Measurements from ENCODE around the gene CDH23.

The CDH23 gene

DNA sequence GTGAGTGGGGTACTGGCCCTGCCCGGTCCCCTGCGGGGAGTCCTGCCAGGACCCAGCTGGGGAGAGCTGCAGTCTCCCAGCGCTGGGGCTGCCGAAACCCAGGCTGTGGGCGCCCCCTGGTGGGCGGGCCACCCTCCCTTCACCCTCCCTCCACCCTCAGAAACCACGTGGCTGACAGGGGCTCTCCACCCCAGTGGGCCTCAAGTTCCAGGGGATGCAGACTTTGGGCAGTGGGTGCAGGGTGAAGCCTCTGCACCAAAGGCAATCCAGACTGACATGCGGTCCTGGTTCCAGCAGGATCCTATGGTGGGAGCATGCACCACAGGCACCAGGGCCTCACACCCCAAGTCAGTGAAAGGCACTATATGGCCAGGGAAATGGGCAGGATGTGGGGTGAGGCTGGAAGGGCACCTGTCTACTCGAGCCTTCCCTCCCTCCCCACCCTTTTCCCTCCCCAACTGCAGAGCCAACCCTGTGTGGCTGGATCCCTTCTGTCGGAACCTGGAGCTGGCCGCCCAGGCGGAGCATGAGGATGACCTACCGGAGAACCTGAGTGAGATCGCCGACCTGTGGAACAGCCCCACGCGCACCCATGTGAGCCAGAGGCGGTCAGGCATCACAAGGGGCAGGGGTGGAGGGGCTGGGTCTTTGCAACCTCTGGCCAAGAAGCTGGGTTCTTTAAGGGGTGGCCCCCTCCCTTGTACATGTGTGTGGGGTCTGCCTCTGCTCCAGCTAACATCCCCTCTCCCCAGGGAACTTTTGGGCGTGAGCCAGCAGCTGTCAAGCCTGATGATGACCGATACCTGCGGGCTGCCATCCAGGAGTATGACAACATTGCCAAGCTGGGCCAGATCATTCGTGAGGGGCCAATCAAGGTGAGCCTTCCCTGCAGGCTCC, 415.5 kb downstream of the CDH23 start:
- intact Hi-C loops (cut with DNase I): loop anchor here (10.0 kb wide), 1 partner anchor 497 kb away; the partner anchor contains the start of gene SLC29A3

DNA sequence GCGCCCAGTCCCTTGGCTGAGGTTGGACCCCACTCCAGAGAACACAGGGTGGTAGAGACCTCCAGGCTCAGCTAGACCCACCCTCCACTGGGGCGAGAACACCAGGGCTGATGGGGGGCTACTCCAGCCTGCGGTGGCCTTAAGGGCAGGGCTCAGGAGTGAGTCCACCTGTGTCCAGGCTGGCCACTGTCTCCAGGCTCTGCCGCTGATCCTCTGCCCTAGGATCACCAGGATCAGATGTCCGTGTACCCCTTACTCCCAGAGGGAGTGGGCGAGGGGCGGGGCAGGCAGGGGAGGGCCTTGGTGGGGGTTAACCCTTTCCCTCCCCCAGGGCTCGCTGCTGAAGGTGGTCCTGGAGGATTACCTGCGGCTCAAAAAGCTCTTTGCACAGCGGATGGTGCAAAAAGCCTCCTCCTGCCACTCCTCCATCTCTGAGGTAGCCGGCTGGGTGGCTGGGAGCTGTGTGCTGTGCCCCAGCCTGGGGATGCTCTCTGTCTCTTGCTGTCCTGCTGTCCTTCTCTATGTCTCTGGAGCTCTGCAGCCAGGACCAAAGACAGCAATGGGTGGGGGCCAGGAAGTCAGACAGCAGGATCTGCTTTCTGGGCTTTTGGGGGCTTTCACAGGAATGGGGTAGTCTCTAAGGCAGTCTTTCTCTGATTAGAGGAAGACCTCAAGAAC, 416.3 kb downstream of the CDH23 start:
- intact Hi-C loops (cut with DNase I): loop anchor here (10.0 kb wide), 1 partner anchor 498 kb away; the partner anchor contains the start of gene SLC29A3
- DNase-seq: no peak

More for the DNA sequence above, 415.5 kb downstream of the CDH23 start:
- DNase-seq: peak; percentile 62 to 90 (median 81)

DNA sequence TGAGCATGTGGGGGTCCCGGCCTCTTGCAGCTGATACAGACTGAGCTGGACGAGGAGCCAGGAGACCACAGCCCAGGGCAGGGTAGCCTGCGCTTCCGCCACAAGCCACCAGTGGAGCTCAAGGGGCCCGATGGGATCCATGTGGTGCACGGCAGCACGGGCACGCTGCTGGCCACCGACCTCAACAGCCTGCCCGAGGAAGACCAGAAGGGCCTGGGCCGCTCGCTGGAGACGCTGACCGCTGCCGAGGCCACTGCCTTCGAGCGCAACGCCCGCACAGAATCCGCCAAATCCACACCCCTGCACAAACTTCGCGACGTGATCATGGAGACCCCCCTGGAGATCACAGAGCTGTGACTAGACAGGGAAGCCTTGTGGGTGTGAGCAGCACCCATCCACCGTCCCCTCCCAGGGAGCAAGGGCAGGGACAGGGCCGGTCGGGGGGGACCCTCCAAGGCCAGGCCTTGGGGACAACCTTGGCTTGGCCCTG, 418.2 kb downstream of the CDH23 start:
- intact Hi-C loops (cut with DNase I): loop anchor here (5.0 to 10.0 kb wide), 2 partner anchors 82 to 500 kb away; partner anchors contain the start of gene SLC29A3
- DNase-seq: peak in 2 of 42 donors; percentile 31 to 42

DNA sequence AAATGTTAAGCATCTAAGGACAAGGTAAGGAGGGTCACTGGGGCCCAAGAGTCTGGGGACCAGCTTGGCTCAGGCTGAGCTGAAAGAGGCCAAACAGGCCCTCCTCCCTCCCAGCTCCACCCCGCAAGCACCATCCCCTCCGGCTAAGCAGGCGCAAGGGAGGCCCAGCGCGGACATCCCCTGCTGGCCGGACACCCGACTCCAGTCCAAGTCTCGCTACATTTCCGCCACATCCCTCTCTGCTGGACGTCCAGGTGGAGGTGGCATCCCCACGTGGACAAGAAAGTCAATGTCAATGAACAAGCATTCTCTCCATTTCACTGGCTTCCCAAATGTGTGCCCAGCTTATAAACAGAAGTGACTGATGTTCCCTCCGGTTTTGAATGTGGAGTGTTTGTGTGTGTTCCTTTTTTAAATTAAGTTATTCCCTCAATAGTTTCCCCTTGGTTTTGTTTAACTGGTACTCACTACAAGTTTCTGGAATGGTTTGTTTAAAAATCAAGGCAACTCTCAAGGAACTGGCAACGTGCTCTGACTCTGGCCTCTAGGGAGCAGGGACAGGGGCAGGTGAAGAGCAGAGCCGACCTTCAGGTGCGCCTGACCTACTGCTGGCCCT, 418.9 kb downstream of the CDH23 start:
- intact Hi-C loops (cut with DNase I): loop anchor here (5.0 to 10.0 kb wide), 2 partner anchors 82 to 501 kb away; partner anchors contain the start of gene SLC29A3

DNA sequence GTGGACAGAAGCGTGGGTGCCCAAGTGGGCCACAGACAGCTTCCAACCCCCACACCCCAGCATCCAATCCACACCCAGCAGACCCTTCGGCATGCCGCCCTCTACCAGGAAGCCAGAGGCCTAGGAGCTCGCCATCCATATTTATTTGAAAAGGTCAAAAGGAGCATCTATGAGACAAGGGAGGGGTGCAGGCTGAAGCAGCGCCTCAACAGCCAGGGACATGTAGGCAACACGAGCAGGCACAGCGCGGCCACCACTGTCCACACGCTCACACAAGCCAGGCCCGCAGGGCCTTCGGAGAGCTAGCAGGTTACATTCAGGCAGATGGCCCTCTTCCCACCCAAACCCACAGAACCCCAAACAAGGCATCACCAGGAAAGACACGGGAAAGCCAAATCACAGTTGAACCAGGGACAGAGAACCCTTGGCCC, 419.7 kb downstream of the CDH23 start:
- peak in 1 of 42 donors; percentile 31 for DNase-seq
- intact Hi-C loops (cut with DNase I): loop anchor here (5.0 to 10.0 kb wide), 2 partner anchors 81 to 502 kb away; partner anchors contain the start of gene SLC29A3

More for the DNA sequence above, 418.9 kb downstream of the CDH23 start:
- DNase-seq: peak in 1 of 42 donors; percentile 31

DNA sequence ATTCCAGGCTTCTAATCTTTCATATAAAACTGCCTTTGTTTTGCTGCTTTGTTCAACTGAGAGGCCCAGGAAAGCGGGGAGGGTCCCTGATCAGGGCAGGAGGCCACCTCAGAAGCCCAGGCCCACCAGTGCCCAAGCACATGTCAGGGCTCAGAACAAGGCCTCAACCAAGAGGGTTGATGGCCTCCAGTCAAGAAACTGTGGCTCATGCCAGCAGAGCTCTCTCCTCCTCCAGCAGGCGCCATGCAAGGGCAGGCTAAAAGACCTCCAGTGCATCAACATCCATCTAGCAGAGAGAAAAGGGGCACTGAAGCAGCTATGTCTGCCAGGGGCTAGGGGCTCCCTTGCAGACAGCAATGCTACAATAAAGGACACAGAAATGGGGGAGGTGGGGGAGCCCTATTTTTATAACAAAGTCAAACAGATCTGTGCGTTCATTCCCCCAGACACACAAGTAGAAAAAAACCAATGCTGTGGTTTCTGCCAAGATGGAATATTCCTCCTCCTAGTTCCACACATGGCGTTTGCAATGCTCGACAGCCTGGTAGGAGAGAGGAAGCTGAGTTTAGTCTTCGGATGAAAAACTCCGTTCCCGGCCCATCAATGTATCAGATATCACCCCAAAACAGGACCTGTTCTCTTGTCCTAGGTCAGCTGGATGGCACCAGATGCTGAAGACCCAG, 420.4 kb downstream of the CDH23 start:
- intact Hi-C loops (cut with DNase I): loop anchor here (5.0 to 10.0 kb wide), 2 partner anchors 80 to 502 kb away; partner anchors contain the start of gene SLC29A3
- peak in 8 of 42 donors; percentile 34 to 76 (median 47) for DNase-seq

DNA sequence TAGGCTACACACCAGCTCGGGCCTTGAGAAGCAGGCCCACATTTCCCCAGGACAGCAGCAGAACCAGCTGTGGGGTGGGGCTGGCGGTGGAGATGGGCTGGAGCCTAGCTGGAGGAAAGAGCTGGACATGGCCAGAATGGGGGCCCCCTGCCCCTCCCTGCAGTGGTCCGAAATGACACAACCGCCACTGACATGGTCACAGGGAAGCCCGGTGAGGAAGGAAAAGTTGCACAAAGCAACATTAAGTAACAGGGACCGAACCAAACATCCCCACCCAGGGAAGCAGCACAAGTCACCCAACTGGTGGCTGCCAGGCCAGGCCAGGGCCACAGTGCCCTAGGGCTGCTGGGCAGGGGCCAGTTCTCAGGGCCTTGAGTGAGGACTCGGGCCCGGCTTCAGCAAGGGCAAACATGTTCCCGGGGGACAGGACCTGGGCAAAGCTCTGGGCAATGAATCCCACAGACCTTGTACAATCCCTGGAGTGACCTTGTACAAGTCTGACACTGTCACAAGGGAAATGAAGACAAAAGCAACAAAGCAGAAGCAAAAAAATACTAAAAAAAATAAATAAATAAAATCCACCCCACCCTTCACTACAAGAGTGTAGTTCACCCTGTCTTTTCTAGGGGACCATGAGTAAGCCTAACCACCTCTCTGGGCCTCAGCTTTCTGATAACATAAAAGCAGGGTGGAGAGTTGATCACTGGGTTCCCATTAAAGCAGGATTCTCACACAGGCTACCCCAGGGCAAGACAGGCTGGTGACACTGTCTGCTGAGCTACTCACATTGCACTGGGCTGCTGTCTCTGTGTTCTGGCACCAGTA, 421.3 kb downstream of the CDH23 start:
- DNase-seq: peak in 15 of 42 donors; percentile 33 to 72 (median 55)
- intact Hi-C loops (cut with DNase I): loop anchor here (5.0 to 10.0 kb wide), 2 partner anchors 79 to 503 kb away; partner anchors contain the start of gene SLC29A3

DNA sequence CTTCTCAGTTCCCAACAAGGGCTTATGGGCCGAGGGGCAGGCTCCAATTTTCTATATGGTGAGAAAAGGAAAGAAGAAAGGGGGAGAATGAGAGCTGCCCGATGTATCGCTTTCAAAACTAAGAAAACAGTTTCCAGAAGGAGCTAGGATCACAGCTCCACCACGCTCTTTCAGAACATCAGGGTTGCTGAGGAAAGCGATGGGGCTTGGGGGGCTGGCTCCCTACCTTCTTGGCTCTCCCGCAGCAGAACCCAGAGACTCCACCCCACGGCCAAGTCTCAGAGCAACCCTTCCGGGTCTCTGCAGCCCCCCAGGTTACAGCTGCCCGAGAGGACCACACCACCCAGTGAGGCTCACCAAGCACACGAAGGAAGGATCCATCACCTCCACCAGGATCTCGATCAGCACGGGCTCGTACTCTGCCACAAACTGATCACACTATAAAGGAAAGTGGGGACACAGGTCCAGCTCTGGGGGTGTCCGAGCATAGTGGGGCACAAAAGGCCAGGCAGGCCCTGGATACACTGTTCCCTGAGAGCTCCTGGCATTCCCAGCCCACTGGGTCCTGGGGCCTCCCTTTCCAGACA, 422.0 kb downstream of the CDH23 start:
- peak in 1 of 42 donors; percentile 25 for DNase-seq
- intact Hi-C loops (cut with DNase I): loop anchor here (5.0 to 10.0 kb wide), 2 partner anchors 79 to 504 kb away; partner anchors contain the start of gene SLC29A3

DNA sequence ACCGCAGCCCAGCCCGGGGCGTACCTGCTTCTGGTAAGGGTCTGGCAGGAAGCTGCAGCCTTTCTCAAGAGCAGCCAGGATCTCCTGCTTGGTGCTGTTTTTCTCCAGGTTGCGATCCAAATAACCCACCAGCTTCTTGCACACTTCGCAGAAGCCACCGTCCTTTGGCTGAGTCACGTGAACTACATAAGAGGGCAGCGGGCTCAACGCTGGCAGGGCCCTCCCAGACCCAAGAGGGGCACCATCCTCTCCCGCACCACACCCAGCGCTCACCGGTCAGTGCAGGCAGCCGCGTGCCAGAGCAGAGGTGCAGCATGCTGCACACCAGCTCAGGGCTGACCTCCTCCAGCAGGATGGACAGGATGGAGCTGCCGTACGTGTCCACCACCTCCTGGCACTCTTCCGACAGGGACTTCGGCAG, 422.7 kb downstream of the CDH23 start:
- DNase-seq: peak in 1 of 42 donors; percentile 22
- intact Hi-C loops (cut with DNase I): loop anchor here (5.0 to 10.0 kb wide), 2 partner anchors 78 to 505 kb away; partner anchors contain the start of gene SLC29A3

DNA sequence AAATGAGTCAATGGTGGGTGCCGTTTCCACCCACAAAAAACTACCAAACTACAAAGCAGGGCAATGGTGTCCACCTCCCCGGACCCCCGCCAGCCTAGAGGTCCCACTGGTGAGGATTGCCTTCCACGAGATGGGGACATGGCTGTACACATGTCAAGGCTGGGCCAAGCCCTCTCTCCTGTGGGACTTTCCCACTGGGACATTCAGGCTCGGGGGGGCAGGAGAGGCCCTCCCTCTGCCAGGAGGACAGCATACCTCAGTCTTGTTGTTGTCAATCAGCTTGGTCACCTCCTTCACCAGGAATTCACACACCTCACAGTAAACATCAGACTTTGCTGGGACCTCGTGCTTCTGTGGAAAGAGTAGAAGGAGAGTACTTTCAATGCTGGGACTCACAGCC, 423.3 kb downstream of the CDH23 start:
- intact Hi-C loops (cut with DNase I): loop anchor here (5.0 to 10.0 kb wide), 2 partner anchors 77 to 505 kb away; partner anchors contain the start of gene SLC29A3
- DNase-seq: peak in 1 of 42 donors; percentile 21

DNA sequence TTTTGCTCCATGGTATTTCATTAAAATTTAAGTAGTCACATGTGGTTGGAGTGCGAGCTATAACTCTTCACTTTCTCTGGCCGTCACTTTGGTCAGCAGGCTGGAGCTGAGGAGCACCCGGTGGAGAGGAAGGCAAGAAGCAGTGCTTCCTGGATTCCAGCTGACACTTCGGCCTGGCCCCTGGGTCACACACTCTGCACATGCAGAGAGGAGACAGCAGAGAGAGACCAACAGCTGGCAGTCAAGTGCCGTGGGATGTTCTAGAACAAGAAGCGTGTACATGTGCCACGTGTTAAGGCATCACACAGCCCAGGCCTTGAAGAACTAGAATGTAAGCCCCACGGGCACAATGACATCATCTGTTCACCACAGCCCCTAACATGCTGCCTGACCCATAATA, 424.2 kb downstream of the CDH23 start:
- intact Hi-C loops (cut with DNase I): no loop called here
- peak in 1 of 42 donors; percentile 31 for DNase-seq

DNA sequence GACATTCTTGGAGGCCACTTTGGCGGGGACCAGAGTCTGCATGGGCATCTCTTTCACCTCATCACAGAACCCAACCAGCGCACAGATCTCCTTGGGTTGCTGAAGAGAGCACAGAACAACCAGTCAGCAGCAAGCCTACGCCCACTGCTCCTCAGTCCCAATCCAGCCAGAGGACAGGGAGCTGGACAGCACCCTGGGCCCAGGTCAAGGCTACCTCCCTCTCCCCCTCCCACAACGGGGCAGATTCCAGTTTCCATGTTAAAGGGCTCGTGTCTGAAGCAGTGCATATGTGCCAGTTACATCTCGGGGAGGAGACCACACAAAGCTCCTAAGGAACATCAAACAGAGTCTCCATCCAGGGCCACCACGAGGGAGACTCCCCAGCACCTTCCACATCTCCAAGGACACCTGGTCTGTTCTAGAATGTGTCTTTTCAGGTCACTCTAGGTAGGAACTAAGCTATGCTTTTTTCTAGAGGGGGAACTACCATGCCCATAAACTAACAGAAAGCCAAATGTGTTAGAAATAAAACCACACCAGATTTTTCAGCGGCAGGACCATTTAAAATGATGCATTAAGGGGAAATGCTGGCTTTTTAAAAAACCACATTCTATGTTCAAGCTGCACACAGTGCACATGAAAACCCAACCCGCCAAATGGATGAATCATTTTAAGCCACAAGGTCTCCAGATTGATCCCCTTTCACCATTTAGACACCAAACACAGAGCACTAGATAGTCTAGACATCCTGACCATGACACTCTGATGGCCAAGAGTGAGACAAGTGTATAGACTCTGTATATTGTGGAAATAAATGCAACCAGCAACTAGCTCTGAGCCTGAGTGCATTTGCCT, 425.4 kb downstream of the CDH23 start:
- intact Hi-C loops (cut with DNase I): no loop called here
- peak in 1 of 42 donors; percentile 22 for DNase-seq

DNA sequence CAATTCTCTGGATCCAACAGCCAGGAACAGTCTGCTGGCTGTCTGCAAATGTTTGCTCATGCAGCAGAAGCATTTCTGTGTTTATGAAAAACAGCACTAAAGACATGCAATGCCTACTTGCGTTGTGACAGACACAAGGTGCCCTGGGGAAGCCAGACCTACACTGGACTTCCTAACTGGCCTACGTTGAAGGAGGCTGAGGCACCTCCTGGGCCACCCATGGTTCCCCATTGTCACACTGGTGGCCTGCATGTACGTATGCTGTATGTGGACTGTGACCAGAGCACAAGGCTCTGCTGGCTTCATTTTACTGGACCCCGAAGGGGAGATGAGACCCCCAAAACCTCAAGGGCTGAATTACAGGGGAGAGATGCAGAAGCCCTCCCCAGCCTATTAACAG, 426.6 kb downstream of the CDH23 start:
- DNase-seq: peak in 1 of 42 donors; percentile 16
- intact Hi-C loops (cut with DNase I): no loop called here

DNA sequence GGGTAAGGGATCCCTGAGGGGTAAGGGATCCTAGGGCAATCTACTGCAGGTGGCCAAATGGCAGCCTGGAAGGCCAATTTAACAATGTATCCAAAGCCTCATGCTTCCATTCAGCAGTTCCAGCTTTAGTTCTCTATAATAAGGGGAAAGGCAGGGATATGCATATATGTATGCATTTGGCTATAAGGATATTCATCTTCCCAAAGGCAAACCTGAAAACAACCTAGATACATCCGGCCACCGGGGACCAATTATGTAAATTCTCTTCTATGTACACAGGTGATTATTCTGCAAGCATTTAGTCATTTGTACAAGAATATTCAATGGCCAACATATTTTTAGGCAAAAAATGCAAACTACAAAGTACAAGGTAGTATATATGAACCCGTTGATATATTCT, 427.6 kb downstream of the CDH23 start:
- intact Hi-C loops (cut with DNase I): no loop called here
- DNase-seq: no peak

DNA sequence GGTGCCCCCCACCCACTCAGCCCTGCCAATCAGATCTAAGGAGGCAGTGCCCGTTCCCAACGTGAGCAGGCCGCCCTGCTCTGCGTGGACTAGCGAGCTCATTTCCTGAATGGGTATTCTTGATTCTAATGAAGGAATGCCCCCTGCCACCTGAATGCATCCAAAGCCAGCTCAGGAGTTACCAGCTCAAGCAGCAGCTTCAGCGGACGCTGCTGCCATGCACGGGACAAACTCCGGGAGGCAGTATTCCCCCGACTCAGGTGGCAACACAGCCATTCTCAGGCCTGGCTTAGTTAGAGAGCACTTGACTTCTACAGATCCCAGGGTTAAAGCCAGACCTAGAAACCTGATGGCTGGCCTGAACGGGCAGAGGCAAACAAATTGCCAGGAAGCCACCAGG, 428.5 kb downstream of the CDH23 start:
- intact Hi-C loops (cut with DNase I): no loop called here
- DNase-seq: no peak

DNA sequence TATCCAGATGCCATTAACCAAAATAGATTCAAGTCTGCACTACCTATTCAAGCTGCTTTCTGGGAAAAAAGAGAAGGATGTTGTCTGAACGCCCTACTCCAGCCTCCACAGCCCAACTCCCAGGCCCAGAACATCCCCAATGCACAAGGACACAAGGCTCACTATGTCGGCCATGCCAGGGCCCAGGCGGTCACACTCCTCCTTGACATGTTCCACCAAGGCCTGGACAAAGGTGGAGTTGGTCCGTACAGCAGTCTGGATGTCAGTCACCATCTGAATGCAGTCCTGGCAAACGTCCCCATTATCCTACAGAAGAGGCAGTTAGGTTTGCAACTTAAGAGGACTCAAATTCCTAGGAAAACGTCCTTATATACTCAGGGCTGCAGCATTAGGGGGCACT, 431.1 kb downstream of the CDH23 start:
- peak in 1 of 42 donors; percentile 24 for DNase-seq
- intact Hi-C loops (cut with DNase I): no loop called here
